Stimulated activated CD8-positive, alpha-beta memory T cell treated with anti-CD3 and anti-CD28 coated beads, Interleukin-4, amount 100 ng/mL, for 1 hour (primary cell): ENCODE data around the gene KCTD20.

ENCODE experiments used
- DNase-seq, 2 donors: peaks; one replicate each; pipeline ENCODE4 v3.0.0-alpha.2; 2020; ENCODE audit warnings: low read depth in 2 of 2, low spot score in 1 of 2

The KCTD20 gene

DNA sequence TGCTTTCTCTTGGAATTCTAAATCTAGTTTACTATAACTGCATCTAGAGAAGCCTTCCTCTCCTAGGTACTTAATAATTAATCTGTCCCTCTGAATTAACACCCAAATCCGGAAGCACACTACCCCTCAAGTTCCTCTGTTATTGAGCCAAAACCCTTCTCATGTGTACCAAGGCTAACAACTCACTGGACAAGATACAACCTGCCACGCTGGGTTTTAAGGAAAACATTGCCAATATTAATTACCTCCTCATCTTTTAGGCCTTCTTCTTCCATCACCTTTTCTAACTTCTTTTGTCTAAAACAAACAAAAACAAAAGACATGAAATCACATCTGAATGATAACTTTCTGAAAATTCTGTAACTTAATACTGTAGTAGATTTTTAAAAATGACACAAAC, 82.5 kb downstream of the KCTD20 start:
- no peak for DNase-seq

DNA sequence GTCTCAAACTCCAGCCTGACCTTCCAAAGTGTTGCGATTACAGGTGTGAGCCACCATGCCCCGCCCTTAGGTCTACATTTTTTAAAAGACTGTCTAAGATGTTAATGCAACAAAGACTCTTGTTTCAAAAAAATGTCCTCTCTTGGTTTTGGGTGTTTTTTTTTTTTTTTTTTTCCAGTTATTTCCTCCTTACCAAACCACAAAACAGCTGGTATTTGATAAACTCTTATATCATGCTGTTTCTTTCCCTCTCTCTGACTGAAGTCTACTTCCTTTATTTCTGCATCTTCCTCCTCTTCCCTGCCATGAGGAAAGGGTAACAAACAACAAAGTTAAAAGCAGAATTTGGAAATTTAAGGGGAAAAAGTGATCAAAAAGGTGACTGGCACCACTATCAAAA, 83.3 kb downstream of the KCTD20 start:
- DNase-seq = no peak

DNA sequence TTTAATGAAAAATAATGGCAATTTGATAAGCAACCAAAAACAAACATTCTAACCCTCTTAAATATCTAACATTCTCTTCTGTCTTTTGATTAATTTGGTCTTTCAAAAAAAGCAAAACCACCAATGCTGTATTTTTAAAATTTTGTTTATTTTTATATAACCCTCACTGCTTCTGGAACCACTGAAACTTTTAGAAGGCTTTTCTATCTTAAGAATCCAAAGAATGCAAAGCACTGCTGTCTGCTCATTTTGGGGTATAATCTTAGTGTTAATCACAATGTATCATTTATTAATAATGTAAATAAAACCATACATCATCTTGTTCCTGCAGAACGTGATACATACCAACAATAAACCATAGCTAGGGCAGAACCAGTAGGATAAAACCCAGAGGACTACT, 90.5 kb downstream of the KCTD20 start:
- DNase-seq = no peak

DNA sequence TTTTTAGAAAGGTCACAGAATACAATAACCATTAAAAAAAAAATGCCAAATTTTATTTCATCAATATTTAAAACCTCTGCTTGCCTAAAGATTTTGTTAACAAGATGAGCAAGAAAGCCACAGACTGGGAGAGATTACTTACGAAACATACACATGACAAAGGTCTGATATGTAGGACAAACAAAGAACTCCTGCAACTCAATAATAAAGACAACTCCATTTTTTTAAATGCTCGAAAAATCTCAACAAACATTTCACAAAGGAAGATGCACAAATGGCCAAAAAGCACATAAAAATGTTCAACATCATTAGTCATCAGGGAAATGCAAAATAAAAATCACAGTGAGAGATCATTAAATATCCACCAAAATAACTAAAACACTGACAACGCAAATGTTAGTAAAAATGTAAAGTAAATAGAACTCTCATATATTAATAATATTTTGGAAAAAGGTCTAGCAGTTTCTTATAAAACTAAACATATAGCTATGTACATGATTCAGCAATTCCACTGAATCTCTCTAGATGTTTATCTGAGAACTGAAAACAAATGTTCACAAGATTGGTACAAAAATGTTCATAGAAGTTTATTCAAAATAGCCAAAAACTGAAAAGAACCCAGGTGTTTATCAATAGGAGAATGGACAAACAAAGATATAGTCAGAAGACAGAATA, 94.2 kb downstream of the KCTD20 start:
- no peak for DNase-seq

DNA sequence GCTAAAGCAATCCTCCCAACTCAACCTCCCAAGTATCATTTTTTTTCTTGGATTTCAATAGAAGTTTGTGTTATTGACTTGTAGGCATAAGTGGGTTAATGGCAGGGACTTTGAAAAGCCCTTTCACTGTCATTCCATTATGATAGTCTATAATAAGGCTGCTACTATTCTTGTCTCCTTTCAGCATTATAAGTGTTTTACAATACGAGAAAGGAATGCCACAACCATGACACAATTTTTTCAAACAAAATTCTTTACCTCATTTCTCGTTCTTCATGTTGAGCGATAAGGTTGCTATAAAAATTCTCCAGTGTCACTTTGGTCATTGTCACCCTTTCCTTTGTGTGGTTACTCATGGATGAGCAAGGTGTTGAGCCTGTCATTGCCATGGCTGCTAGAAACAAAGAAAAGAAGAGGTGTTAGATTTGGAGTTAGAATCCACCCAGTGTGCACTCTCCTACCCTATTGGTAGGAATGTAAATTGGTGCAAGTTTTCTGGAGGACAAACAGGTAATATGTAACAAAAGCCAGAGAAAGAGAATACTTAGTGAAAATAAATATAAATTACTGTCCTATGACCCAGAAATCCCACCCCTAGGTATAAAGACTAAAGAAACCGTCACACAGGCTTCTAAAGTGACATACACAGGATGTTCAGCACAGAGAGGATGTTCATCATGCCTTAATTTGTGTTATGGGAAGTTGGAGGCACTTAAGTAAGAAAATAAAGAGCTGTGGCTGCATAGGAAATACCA, 97.2 kb downstream of the KCTD20 start:
- no peak for DNase-seq
